Activated CD4-positive, CD25-positive, alpha-beta regulatory T cell treated with anti-CD3 and anti-CD28 coated beads, Interleukin-2, amount 50 U/mL, for 24 hours (primary cell): ENCODE measurements around the gene FXYD5.

Experiments
- ATAC-seq, 2 donors: fragments of 150-1000 bp; cut with Tn5 transposase; one replicate each; pipeline ENCODE4 v1.10.0; 2021; ENCODE audit warnings: mild to moderate bottlenecking in 1 of 2, moderate library complexity in 1 of 2

The FXYD5 gene

DNA sequence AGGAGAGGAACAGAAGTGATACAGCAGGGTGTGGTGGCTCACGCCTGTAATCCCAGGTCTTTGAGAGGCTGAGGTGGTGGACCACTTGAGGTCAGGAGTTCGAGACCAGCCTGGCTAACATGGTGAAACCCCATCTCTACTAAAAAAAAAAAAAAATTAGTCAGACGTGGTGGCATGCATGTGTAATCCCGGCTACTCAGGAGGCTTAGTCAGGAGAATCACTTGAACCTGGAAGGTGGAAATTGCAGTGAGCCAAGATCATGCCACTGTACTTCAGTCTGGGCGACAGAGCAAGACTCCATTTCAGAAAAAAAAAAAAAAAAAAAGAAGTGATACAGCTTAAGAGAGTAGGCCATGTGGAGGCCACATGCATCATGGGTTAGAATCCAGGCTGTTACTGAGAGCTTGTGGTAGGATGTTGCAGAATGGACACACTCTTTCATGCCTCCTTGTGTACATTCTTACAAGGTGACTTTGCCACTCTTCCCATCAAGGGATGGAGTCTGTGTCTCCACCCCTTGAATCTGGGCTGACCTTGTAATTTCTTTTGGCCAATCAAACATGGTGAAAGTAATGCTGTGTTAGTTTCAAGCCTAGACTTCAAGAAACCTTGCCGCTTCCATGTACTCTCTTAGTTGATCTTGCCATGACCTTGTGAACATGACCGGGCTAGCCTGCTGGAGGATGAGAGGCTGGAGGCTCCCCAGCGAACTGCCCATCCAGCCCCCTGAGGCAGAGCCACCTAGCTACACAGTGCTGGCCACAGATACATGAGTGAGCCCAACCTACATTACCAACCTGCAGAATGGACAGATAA lies 61.7 kb downstream of the FXYD5 start:
- no peak for ATAC-seq

DNA sequence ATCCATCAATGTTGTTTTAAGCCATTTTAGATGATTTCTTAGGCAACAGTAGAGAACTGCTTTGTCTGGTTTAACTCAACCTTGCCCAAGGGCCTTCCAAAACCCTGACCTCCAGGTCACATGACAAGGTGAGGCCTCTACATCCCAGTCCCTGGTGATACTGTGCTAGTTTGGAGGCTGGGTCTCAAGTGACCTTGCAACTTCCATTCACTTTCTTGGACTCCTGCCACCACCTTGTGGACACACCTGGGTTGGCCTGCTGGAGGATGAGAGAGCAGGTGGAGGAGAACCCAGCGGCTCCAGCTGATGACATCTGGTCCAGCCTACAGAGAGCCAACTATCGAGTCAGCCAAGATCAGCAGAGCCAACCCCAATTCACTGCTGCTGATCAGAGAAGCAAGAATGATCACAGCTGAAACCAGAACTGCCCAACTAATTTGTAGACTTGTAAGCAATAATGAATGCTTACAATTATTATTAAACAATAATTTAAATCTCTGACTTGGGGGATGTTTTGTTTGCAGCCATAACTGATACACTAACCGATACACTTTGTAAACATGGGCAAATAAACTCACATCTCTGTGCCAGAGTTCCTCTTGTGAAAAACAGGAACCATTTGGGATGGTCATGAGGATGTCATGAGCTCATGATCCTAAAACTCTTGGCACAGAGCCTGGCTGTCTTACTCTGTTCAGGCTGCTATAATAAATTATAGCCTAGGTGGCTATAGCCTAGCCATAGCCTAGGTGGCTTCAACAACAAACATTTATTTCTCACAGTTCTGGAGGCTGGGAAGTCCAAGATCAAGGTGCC lies 62.5 kb downstream of the FXYD5 start:
- ATAC-seq = no peak

DNA sequence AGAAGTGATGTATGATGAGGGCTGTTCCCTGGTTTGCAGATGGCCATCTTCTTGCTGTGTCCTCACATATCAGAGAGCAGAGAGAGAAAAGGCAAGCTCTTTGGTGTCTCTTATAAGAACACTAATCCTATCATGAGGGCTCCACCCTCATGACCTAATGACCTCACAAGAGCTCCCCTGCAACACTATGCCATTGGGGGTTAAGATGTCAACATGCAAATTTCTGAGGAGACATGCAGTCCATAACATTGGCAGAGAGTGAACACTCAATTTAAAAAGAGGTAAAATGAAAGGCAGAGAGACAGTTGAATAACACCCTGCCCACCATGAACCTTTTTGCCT lies 63.1 kb downstream of the FXYD5 start:
- no peak for ATAC-seq

DNA sequence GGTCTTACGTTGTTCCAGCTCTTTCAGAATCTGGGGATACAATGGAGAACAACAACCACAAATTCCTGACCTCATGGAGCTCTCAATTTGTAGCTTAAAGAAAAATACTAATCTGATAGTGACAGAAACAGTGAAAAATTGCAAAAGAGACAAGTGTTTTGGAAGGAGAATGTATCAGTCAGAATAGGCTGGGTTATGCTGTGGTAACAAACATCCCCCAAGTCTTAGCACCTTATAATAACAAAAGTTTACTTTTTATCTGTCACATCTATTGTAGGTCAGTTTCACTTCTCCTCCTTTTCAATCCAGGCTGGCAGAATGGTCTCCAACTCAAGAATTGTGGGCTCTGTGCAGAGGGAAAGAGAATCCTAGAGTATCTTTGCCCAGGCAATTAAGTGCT lies 64.5 kb downstream of the FXYD5 start:
- no peak for ATAC-seq
